PC-3 (cell line): ENCODE measurements around the gene NKTR. TPM values are rescaled to one million over a fixed set of nuclear protein-coding genes. Genes with fewer than 3 reads are reported as not detected.

Experiments
- ATAC-seq: fragments of 200-7000 bp; cut with Tn5 transposase; 2 replicates; pipeline ENCODE4 v1.9.1; 2020; ENCODE audit warnings: mild to moderate bottlenecking, moderate library complexity
- BruUV-seq: library from RNA; stranded (reverse); fragments of 400-500 nt; replicated peaks from 2 replicates; lab custom pipeline; 2021; lab: Mats Ljungman, UMichigan
- CTCF ChIA-PET: fragments of 300-600 bp; sonication (Branson Sonifier 250); formaldehyde crosslinking; loops from one replicate; lab custom pipeline; 2022; ENCODE audit warnings: antibody characterized with exemption; lab: Charles Lee
- POLR2A ChIA-PET: fragments of 300-600 bp; sonication (Branson Sonifier 250); formaldehyde crosslinking; loops from one replicate; lab custom pipeline; 2022; ENCODE audit warnings: antibody characterized with exemption; ENCODE audit not compliant: unreplicated experiment; lab: Charles Lee
- DNase-seq: peaks from one replicate; pipeline ENCODE4 v3.0.0-alpha.2; 2015
- H2AFZ ChIP-seq: fragments of 300-600 bp; sonication (generic); 2 replicates; pipeline ENCODE4 v1.6.0; 2016; ENCODE audit warnings: antibody characterized with exemption, low read length
- H3F3A ChIP-seq: fragments of 300-600 bp; sonication (generic); one replicate; pipeline ENCODE4 v1.6.0; 2017; ENCODE audit warnings: antibody characterized with exemption, low read length, control low read depth, mild to moderate bottlenecking; ENCODE audit not compliant: unreplicated experiment
- H3K27ac ChIP-seq: fragments of 300-600 bp; sonication (generic); 2 replicates; pipeline ENCODE4 v1.5.1; 2016; ENCODE audit warnings: mild to moderate bottlenecking, low read length
- H3K27me3 ChIP-seq: fragments of 300-600 bp; sonication (generic); 2 replicates; pipeline ENCODE4 v1.6.1; 2016; ENCODE audit warnings: low read length, mixed read lengths
- H3K36me3 ChIP-seq: fragments of 300-600 bp; sonication (generic); 2 replicates; pipeline ENCODE4 v1.6.1; 2016; ENCODE audit warnings: low read depth, mixed run types, low read length, mixed read lengths
- H3K4me1 ChIP-seq: fragments of 300-600 bp; sonication (generic); 2 replicates; pipeline ENCODE4 v1.5.1; 2016; ENCODE audit warnings: low read length; ENCODE audit not compliant: insufficient read depth
- H3K4me2 ChIP-seq: fragments of 300-600 bp; sonication (generic); 2 replicates; pipeline ENCODE4 v1.6.0; 2016; ENCODE audit warnings: low read length
- H3K4me3 ChIP-seq: fragments of 300-600 bp; sonication (generic); 2 replicates; pipeline ENCODE4 v1.5.1; 2016; ENCODE audit warnings: mild to moderate bottlenecking, low read length, mixed read lengths
- H3K79me2 ChIP-seq: fragments of 300-600 bp; sonication (generic); 2 replicates; pipeline ENCODE4 v1.6.1; 2017; ENCODE audit warnings: low read length, mixed read lengths
- H3K9ac ChIP-seq: fragments of 300-600 bp; sonication (generic); 2 replicates; pipeline ENCODE4 v1.6.0; 2016; ENCODE audit warnings: mild to moderate bottlenecking, low read length
- H3K9me2 ChIP-seq: fragments of 300-600 bp; sonication (generic); replicated peaks from 2 replicates; pipeline ENCODE4 v1.6.1; 2016; ENCODE audit warnings: mixed run types, low read length, mixed read lengths
- H3K9me3 ChIP-seq: fragments of 300-600 bp; sonication (generic); 2 replicates; pipeline ENCODE4 v1.6.1; 2016; ENCODE audit warnings: low read length, mixed read lengths
- H4K20me1 ChIP-seq: fragments of 300-600 bp; sonication (generic); 2 replicates; pipeline ENCODE4 v1.6.1; 2016; ENCODE audit warnings: low read length, mixed read lengths
- EZH2 ChIP-seq: fragments of 300-600 bp; sonication (generic); IDR thresholded peaks from one replicate; pipeline ENCODE4 v1.6.1; 2017; ENCODE audit warnings: antibody characterized with exemption, mild to moderate bottlenecking, low read length; ENCODE audit not compliant: unreplicated experiment
- EZH2phosphoT487 ChIP-seq: fragments of 300-600 bp; sonication (generic); IDR thresholded peaks from 2 replicates; pipeline ENCODE4 v1.6.1; 2018; ENCODE audit warnings: mild to moderate bottlenecking, antibody characterized with exemption, low read length, borderline replicate concordance
- intact Hi-C: fragments of 100-400 bp; cut with micrococcal nuclease; formaldehyde crosslinking; loops from 2 replicates; pipeline ENCODE4 v1.9.0; 2023
- total RNA-seq: library from RNA; depleted of rRNA; stranded (reverse); fragments of >200 nt; gene quantifications from 2 replicates; pipeline ENCODE4 v1.2.3, GENCODE V29; 2014
- TF ChIP-seq, protein P1 (sequence below): fragments of 300-600 bp; sonication (generic); conservative IDR thresholded peaks from 2 replicates; pipeline ENCODE4 v1.5.1; 2017; ENCODE audit warnings: antibody characterized with exemption, low read depth, mild to moderate bottlenecking, low read length

The NKTR gene
- total RNA-seq, 1 experiment from 2014 or later, result 37.6 TPM

DNA sequence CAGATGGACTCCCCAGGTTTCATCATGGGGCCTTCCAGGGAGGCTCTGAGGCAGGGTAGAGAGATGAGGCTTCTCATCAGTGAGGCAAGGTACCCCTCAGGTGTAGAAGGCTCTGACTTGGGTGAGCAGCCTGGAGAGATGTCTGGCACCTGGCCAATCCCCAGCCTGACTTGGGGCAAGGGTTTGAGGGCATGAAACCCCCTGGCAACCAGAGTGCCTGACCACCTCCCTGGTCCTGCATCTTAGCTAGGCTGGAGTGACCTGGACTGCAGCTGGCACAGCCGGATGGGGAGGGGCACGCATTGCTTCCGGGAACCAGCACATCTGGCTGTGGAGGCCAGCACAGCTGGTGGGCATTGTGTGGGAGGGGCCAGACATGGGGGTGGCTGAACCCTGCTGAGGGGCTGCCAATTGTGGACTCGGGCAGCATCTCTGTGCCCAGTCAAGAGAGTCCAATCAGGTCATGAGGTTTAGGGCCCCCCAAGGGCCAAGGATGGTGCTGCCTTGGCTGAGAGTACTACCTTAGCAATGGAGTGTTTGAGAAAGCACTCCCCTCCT is 54.9 kb downstream of the NKTR start:
- H3K27ac ChIP-seq, result no peak overlapping the region
- H3K79me2 ChIP-seq, result 0 out of 2 replicates have a peak, but pooled peaks cover 8% of the 10 kb centered on the region
- no peaks in the 10 kb centered on the region for H4K20me1 ChIP-seq
- intact Hi-C loops, result no loop called here
- no peaks in the 10 kb centered on the region for H3K9me3 ChIP-seq
- H3F3A ChIP-seq, result no peaks in the 10 kb centered on the region
- ATAC-seq (no peak), DNase-seq (no peak)
- no peaks in the 10 kb centered on the region for H3K27me3 ChIP-seq
- H3K4me3 ChIP-seq, result peak overlapping the region; percentile 73; the same call in 1 of the 2 replicates
- ChIA-PET POLR2A (no interaction called here), CTCF (no interaction called here)
- TF ChIP-seq EZH2phosphoT487 (no peak), EZH2 (no peak)
- TF ChIP-seq, protein P1, sequence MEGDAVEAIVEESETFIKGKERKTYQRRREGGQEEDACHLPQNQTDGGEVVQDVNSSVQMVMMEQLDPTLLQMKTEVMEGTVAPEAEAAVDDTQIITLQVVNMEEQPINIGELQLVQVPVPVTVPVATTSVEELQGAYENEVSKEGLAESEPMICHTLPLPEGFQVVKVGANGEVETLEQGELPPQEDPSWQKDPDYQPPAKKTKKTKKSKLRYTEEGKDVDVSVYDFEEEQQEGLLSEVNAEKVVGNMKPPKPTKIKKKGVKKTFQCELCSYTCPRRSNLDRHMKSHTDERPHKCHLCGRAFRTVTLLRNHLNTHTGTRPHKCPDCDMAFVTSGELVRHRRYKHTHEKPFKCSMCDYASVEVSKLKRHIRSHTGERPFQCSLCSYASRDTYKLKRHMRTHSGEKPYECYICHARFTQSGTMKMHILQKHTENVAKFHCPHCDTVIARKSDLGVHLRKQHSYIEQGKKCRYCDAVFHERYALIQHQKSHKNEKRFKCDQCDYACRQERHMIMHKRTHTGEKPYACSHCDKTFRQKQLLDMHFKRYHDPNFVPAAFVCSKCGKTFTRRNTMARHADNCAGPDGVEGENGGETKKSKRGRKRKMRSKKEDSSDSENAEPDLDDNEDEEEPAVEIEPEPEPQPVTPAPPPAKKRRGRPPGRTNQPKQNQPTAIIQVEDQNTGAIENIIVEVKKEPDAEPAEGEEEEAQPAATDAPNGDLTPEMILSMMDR, result no peak
- peaks cover 28% of the 10 kb centered on the region for H3K4me1 ChIP-seq
- no TSS peak for BruUV-seq
- H3K9me2 ChIP-seq, result no peaks in the 10 kb centered on the region
- peak overlapping the region; percentile 93; the same call in 1 of the 2 replicates for H3K4me2 ChIP-seq
- H2AFZ ChIP-seq, result no peak overlapping the region
- peak overlapping the region; percentile 78; the same call in 1 of the 2 replicates for H3K9ac ChIP-seq
- H3K36me3 ChIP-seq, result no peaks in the 10 kb centered on the region

DNA sequence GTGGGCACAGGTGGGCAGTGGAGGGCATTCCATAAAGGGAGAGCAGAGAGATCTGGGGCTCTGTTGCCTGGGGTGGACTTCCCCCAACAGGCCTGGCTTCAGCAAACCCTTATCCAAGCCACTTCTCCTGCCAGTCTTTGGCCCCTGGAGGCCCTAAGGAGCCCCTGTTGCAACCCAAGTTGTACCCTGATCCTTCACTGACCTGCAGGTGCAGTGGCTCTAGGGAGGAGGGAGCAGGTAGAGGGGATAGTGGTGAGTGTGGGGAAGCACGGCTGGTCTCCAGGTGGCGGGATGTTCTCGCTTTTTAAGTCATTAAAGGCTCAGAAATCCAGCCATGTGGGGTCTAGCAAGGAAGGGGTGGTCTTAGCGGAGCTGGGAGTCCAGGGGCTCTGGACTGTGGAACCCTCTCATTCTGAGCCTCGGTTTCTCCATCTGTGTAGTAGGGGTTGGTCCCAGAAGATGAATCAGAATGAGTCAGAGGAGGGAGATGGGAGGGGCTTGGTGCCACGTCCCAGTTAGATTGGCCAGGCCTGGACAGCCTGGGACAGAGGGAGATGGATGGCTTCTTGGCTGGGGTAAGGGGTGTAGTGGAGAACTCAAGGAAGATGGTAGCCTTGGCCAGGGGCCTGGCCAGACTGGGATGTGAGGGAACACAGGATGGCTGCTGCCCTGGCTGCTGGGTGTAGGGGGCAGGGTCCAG is 55.6 kb downstream of the NKTR start:
- Histone ChIP-seq H3K4me3 (no peak overlapping the region), H3K9ac (no peak overlapping the region), H3F3A (no peaks in the 10 kb centered on the region), H4K20me1 (no peaks in the 10 kb centered on the region), H3K4me1 (peaks cover 26% of the 10 kb centered on the region), H3K79me2 (0 out of 2 replicates have a peak, but pooled peaks cover 8% of the 10 kb centered on the region), H2AFZ (no peak overlapping the region), H3K9me2 (no peaks in the 10 kb centered on the region), H3K27me3 (no peaks in the 10 kb centered on the region), H3K36me3 (no peaks in the 10 kb centered on the region), H3K27ac (no peak overlapping the region), H3K4me2 (no peak overlapping the region), H3K9me3 (no peaks in the 10 kb centered on the region)
- POLR2A ChIA-PET, result no interaction called here
- CTCF ChIA-PET, result no interaction called here
- TF ChIP-seq EZH2 (no peak), EZH2phosphoT487 (no peak)
- TF ChIP-seq, protein P1, result no peak
- intact Hi-C loops, result no loop called here
- DNase-seq (peak; percentile 19), ATAC-seq (no peak)
- no TSS peak for BruUV-seq
